ENCODE data around the gene EIF4H. TPM values are rescaled to one million over a fixed set of nuclear protein-coding genes. Genes with fewer than 3 reads are reported as not detected.
"Not testable (repeated sequence)": the region's sequence is repeated elsewhere in the genome, so short reads cannot be mapped to it uniquely, and the experiment has no call there.

EIF4H gene
- total and polyA plus RNA-seq, 2 donors (not counting 3 experiments of a cell fraction or from before 2014, with no cell fraction given), result 406 to 415 TPM

DNA sequence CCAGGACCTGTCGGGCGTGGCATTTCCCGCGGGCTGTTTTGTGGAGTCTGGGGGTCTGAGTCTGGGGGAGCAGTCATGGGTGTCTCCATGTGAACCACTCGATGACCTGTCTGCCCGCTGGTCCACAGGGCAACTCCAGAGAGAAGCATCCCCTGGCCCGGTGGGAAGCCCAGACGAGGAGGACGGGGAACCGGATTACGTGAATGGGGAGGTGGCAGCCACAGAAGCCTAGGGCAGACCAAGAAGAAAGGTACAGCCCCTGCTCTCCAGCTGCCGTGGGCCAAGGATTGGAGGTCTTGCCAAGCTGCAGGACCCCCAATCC lies 50.3 kb downstream of the EIF4H start:
- intact Hi-C loops (cut with micrococcal nuclease), result no loop called here
- no TSS peak for BruUV-seq (replicated peaks)
- H3K9me3 ChIP-seq (replicated peaks; ENCODE audit: control insufficient read depth, insufficient read depth, low read length), result no peaks in the 10 kb centered on the region
- no peak overlapping the region for H3K4me2 ChIP-seq (ENCODE audit: insufficient read depth, low read length)
- TF ChIP-seq GATA2 (IDR thresholded peaks at IDR 0.05; ENCODE audit: insufficient read depth, insufficient read length, low read depth, low read length), result no peak
- TF ChIP-seq, protein P1, sequence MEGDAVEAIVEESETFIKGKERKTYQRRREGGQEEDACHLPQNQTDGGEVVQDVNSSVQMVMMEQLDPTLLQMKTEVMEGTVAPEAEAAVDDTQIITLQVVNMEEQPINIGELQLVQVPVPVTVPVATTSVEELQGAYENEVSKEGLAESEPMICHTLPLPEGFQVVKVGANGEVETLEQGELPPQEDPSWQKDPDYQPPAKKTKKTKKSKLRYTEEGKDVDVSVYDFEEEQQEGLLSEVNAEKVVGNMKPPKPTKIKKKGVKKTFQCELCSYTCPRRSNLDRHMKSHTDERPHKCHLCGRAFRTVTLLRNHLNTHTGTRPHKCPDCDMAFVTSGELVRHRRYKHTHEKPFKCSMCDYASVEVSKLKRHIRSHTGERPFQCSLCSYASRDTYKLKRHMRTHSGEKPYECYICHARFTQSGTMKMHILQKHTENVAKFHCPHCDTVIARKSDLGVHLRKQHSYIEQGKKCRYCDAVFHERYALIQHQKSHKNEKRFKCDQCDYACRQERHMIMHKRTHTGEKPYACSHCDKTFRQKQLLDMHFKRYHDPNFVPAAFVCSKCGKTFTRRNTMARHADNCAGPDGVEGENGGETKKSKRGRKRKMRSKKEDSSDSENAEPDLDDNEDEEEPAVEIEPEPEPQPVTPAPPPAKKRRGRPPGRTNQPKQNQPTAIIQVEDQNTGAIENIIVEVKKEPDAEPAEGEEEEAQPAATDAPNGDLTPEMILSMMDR (IDR thresholded peaks at IDR 0.05; ENCODE audit: extremely low read depth in 1 of 2, insufficient read depth in 1 of 2, low read depth in 1 of 2, low read length in 2 of 2), result no peak
- no peak for TF ChIP-seq MYC (IDR thresholded peaks at IDR 0.05; ENCODE audit: low read depth, low read length)
- no peak for TF ChIP-seq POLR2AphosphoS5 (IDR thresholded peaks at IDR 0.05; ENCODE audit: insufficient read depth, low read depth, low read length)
- TF ChIP-seq EZH2 (IDR thresholded peaks at IDR 0.05; ENCODE audit: borderline replicate concordance, low read depth, low read length, severe bottlenecking), result no peak
- no peak for TF ChIP-seq FOS (IDR thresholded peaks at IDR 0.05; ENCODE audit: borderline replicate concordance, insufficient read depth, low read length)
- TF ChIP-seq, protein P2, sequence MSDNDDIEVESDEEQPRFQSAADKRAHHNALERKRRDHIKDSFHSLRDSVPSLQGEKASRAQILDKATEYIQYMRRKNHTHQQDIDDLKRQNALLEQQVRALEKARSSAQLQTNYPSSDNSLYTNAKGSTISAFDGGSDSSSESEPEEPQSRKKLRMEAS (IDR thresholded peaks at IDR 0.05; ENCODE audit: insufficient read depth, insufficient read length), result no peak
- no peak for TF ChIP-seq JUN (IDR thresholded peaks at IDR 0.05; ENCODE audit: borderline replicate concordance, insufficient read depth, insufficient read length, low read depth)
- no peak for TF ChIP-seq POLR2A (IDR thresholded peaks at IDR 0.05; ENCODE audit: low read depth, low read length)
- H3K4me1 ChIP-seq (ENCODE audit: control insufficient read depth, extremely low read depth, insufficient read depth, low read length), result no peaks in the 10 kb centered on the region
- no peaks in the 10 kb centered on the region for H4K20me1 ChIP-seq (replicated peaks; ENCODE audit: control insufficient read depth, extremely low read depth, insufficient read depth, low read length)
- H3K79me2 ChIP-seq (ENCODE audit: control insufficient read depth, insufficient read depth, low read length), result no peaks in the 10 kb centered on the region
- ChIA-PET POLR2A (no interaction called here), CTCF (no interaction called here)
- no peak overlapping the region for H3K27ac ChIP-seq (ENCODE audit: insufficient read depth, low read depth, low read length)
- no peak overlapping the region for H3K9ac ChIP-seq (replicated peaks; ENCODE audit: extremely low read depth, insufficient read depth, low read length)
- no peaks in the 10 kb centered on the region for H3K36me3 ChIP-seq (ENCODE audit: control insufficient read depth in 2 of 2, extremely low read depth in 1 of 2, insufficient read depth in 2 of 2, low read length in 2 of 2)
- H3K4me3 ChIP-seq (replicated peaks in 1 of 3; ENCODE audit: insufficient read depth in 1 of 3, low read depth in 1 of 3, low read length in 3 of 3), result no peak overlapping the region
- H3K9me1 ChIP-seq (replicated peaks; ENCODE audit: control insufficient read depth, extremely low read depth, insufficient read depth, low read length), result no peaks in the 10 kb centered on the region
- dilution Hi-C loops (cut with MboI; ENCODE audit: extremely low pct_ligation_motif_present, low sequenced_read_pairs), result no loop called here
- no peak overlapping the region for H2AFZ ChIP-seq (ENCODE audit: low read depth, low read length)
- no peaks in the 10 kb centered on the region for H3K27me3 ChIP-seq (ENCODE audit: control insufficient read depth in 2 of 2, insufficient read depth in 2 of 2, low read length in 2 of 2)
- no peak for FAIRE-seq
- no peak for DNase-seq (ENCODE audit: low read depth, low spot score)

DNA sequence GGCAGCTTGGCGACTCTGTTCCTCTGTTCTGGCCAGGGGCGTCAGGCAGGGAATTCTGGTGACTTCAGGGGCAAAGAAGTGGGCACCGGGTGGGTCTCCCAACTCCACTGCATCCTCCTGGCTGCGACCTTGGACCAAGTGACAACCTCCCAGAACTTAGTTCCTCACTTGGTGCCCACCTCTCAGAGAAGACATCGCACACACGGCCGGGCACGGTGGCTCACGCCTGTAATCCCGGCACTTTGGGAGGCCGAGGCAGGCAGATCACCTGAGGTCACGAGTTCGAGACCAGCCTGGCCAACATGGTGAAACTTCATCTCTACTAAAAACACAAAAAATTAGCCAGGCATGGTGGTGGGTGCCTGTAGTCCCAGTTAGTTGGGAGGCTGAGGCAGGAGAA lies 50.8 kb downstream of the EIF4H start:
- FAIRE-seq; intact Hi-C loops (cut with micrococcal nuclease); BruUV-seq (replicated peaks); dilution Hi-C loops (cut with MboI; ENCODE audit: extremely low pct_ligation_motif_present, low sequenced_read_pairs); H3K79me2 ChIP-seq (ENCODE audit: control insufficient read depth, insufficient read depth, low read length); H3K4me2 ChIP-seq (ENCODE audit: insufficient read depth, low read length); H3K9me3 ChIP-seq (replicated peaks; ENCODE audit: control insufficient read depth, insufficient read depth, low read length); H3K27me3 ChIP-seq (ENCODE audit: control insufficient read depth in 2 of 2, insufficient read depth in 2 of 2, low read length in 2 of 2); CTCF ChIA-PET; H3K9ac ChIP-seq (replicated peaks; ENCODE audit: extremely low read depth, insufficient read depth, low read length); POLR2A ChIA-PET; H3K4me1 ChIP-seq (ENCODE audit: control insufficient read depth, extremely low read depth, insufficient read depth, low read length); H3K36me3 ChIP-seq (ENCODE audit: control insufficient read depth in 2 of 2, extremely low read depth in 1 of 2, insufficient read depth in 2 of 2, low read length in 2 of 2); DNase-seq (ENCODE audit: low read depth, low spot score); H3K27ac ChIP-seq (ENCODE audit: insufficient read depth, low read depth, low read length); H3K9me1 ChIP-seq (replicated peaks; ENCODE audit: control insufficient read depth, extremely low read depth, insufficient read depth, low read length); H2AFZ ChIP-seq (ENCODE audit: low read depth, low read length); H3K4me3 ChIP-seq (replicated peaks in 1 of 3; ENCODE audit: insufficient read depth in 1 of 3, low read depth in 1 of 3, low read length in 3 of 3); H4K20me1 ChIP-seq (replicated peaks; ENCODE audit: control insufficient read depth, extremely low read depth, insufficient read depth, low read length): not testable (repeated sequence)
